Measurements from ENCODE around the gene SETBP1. TPM values are rescaled to one million over a fixed set of nuclear protein-coding genes. Genes with fewer than 3 reads are reported as not detected.

Gene SETBP1
- total and polyA plus RNA-seq, 5 experiments from 2014 or later, result 0.16 to 1.6 (median 1.6) TPM; not detected in 2

GRCh38 chr18:44897816-44898215 lies 217.1 kb downstream of the SETBP1 start:
- DNase-seq (no peak), ATAC-seq (no peak)
- peaks cover 0 to 20% (median 5%) of the 10 kb centered on the region in 4 donors for H3K4me1 Mint-ChIP-seq
- H3K27ac Mint-ChIP-seq, result no peak overlapping the region
- no peak overlapping the region for H3K4me3 Mint-ChIP-seq
- POLR2A ChIA-PET, result no interaction called here
- no peaks in the 10 kb centered on the region for H3K9me3 Mint-ChIP-seq
- H3K36me3 Mint-ChIP-seq, result no peaks in the 10 kb centered on the region
- H3K27me3 Mint-ChIP-seq, result peaks cover 0 to 9% (median 1%) of the 10 kb centered on the region in 5 donors

- Mint-ChIP-seq H3K36me3 (no peaks in the 10 kb centered on the region), H3K4me1 (peaks cover 0 to 14% (median 5%) of the 10 kb centered on the region in 4 donors), H3K27me3 (peaks cover 0 to 9% (median 1%) of the 10 kb centered on the region in 5 donors), H3K27ac (no peak overlapping the region), H3K4me3 (no peak overlapping the region), H3K9me3 (no peaks in the 10 kb centered on the region)
- DNase-seq (no peak), ATAC-seq (no peak)
- POLR2A ChIA-PET, result no interaction called here
Observed at GRCh38 chr18:44898498-44898897, 217.8 kb downstream of the SETBP1 start.

- DNase-seq (no peak), ATAC-seq (no peak)
- Mint-ChIP-seq H3K4me1 (peaks cover 0 to 4% (median 3%) of the 10 kb centered on the region in 4 donors), H3K27me3 (peaks cover 0 to 9% (median 1%) of the 10 kb centered on the region in 5 donors), H3K36me3 (no peaks in the 10 kb centered on the region), H3K9me3 (peaks cover 0 to 3% (median 0%) of the 10 kb centered on the region in 9 donors), H3K4me3 (no peak overlapping the region), H3K27ac (no peak overlapping the region)
- POLR2A ChIA-PET, result no interaction called here
Observed at GRCh38 chr18:44899832-44900231, 219.1 kb downstream of the SETBP1 start.

- peaks cover 0 to 9% (median 1%) of the 10 kb centered on the region in 5 donors for H3K27me3 Mint-ChIP-seq
- no peak overlapping the region for H3K27ac Mint-ChIP-seq
- DNase-seq (no peak), ATAC-seq (no peak)
- POLR2A ChIA-PET, result no interaction called here
- no peaks in the 10 kb centered on the region for H3K36me3 Mint-ChIP-seq
- peaks cover 0 to 2% (median 0%) of the 10 kb centered on the region in 4 donors for H3K4me1 Mint-ChIP-seq
- peaks cover 0 to 5% (median 0%) of the 10 kb centered on the region in 9 donors for H3K9me3 Mint-ChIP-seq
- no peak overlapping the region for H3K4me3 Mint-ChIP-seq
Observed at GRCh38 chr18:44900627-44901026, 219.9 kb downstream of the SETBP1 start.

GRCh38 chr18:44901283-44901682 lies 220.6 kb downstream of the SETBP1 start:
- Mint-ChIP-seq H3K4me3 (no peak overlapping the region), H3K27me3 (peaks cover 0 to 9% (median 1%) of the 10 kb centered on the region in 5 donors), H3K9me3 (peaks cover 0 to 5% (median 0%) of the 10 kb centered on the region in 9 donors), H3K27ac (no peak overlapping the region), H3K4me1 (peaks cover 0 to 2% (median 0%) of the 10 kb centered on the region in 4 donors), H3K36me3 (no peaks in the 10 kb centered on the region)
- ATAC-seq, result no peak
- no peak for DNase-seq
- POLR2A ChIA-PET, result no interaction called here

- Mint-ChIP-seq H3K36me3 (no peaks in the 10 kb centered on the region), H3K4me3 (no peak overlapping the region), H3K27ac (no peak overlapping the region), H3K9me3 (peaks cover 0 to 5% (median 0%) of the 10 kb centered on the region in 9 donors), H3K4me1 (peaks cover 0 to 2% (median 0%) of the 10 kb centered on the region in 4 donors), H3K27me3 (peaks cover 0 to 9% (median 1%) of the 10 kb centered on the region in 5 donors)
- POLR2A ChIA-PET, result no interaction called here
- DNase-seq (no peak), ATAC-seq (no peak)
Observed at GRCh38 chr18:44903327-44903726, 222.6 kb downstream of the SETBP1 start.

- ATAC-seq (no peak), DNase-seq (no peak)
- no peak overlapping the region for H3K4me3 Mint-ChIP-seq
- POLR2A ChIA-PET, result no interaction called here
- no peaks in the 10 kb centered on the region for H3K36me3 Mint-ChIP-seq
- peaks cover 0 to 8% (median under 1%) of the 10 kb centered on the region in 4 donors for H3K4me1 Mint-ChIP-seq
- H3K27me3 Mint-ChIP-seq, result peaks cover 0 to 9% (median 2%) of the 10 kb centered on the region in 5 donors
- H3K9me3 Mint-ChIP-seq, result peaks cover 0 to 5% (median 0%) of the 10 kb centered on the region in 9 donors
- no peak overlapping the region for H3K27ac Mint-ChIP-seq
Observed at GRCh38 chr18:44904768-44905167, 224.1 kb downstream of the SETBP1 start.

- POLR2A ChIA-PET, result no interaction called here
- H3K4me1 Mint-ChIP-seq, result peaks cover 2 to 29% (median 4%) of the 10 kb centered on the region in 4 donors
- ATAC-seq (no peak), DNase-seq (no peak)
- no peak overlapping the region for H3K4me3 Mint-ChIP-seq
- H3K9me3 Mint-ChIP-seq, result peaks cover 0 to 5% (median 0%) of the 10 kb centered on the region in 9 donors
- no peak overlapping the region for H3K27ac Mint-ChIP-seq
- peaks cover 2 to 28% (median 7%) of the 10 kb centered on the region in 5 donors for H3K27me3 Mint-ChIP-seq
- H3K36me3 Mint-ChIP-seq, result no peaks in the 10 kb centered on the region
Observed at GRCh38 chr18:44909191-44909719, 228.6 kb downstream of the SETBP1 start.

GRCh38 chr18:44911260-44911659 lies 230.6 kb downstream of the SETBP1 start:
- ATAC-seq, result no peak
- no peak overlapping the region for H3K27ac Mint-ChIP-seq
- H3K36me3 Mint-ChIP-seq, result no peaks in the 10 kb centered on the region
- peaks cover 0 to 29% (median 4%) of the 10 kb centered on the region in 4 donors for H3K4me1 Mint-ChIP-seq
- no peak overlapping the region for H3K4me3 Mint-ChIP-seq
- peaks cover 2 to 31% (median 9%) of the 10 kb centered on the region in 5 donors for H3K27me3 Mint-ChIP-seq
- H3K9me3 Mint-ChIP-seq, result no peaks in the 10 kb centered on the region
- DNase-seq, result no peak
- POLR2A ChIA-PET, result no interaction called here

GRCh38 chr18:44911773-44912172 lies 231.1 kb downstream of the SETBP1 start:
- H3K27me3 Mint-ChIP-seq, result peaks cover 2 to 31% (median 9%) of the 10 kb centered on the region in 5 donors

GRCh38 chr18:44912740-44913478 lies 232.2 kb downstream of the SETBP1 start:
- H3K36me3 Mint-ChIP-seq, result no peaks in the 10 kb centered on the region
- no peak for DNase-seq
- H3K27ac Mint-ChIP-seq, result no peak overlapping the region
- H3K4me1 Mint-ChIP-seq, result peaks cover 0 to 29% (median 4%) of the 10 kb centered on the region in 4 donors
- peaks cover 2 to 31% (median 9%) of the 10 kb centered on the region in 5 donors for H3K27me3 Mint-ChIP-seq
- no peak for ATAC-seq
- POLR2A ChIA-PET, result no interaction called here
- H3K9me3 Mint-ChIP-seq, result no peaks in the 10 kb centered on the region
- no peak overlapping the region for H3K4me3 Mint-ChIP-seq

More at GRCh38 chr18:44911773-44912172, 231.1 kb downstream of the SETBP1 start:
- POLR2A ChIA-PET, result no interaction called here
- no peak overlapping the region for H3K4me3 Mint-ChIP-seq
- H3K4me1 Mint-ChIP-seq, result peaks cover 0 to 29% (median 4%) of the 10 kb centered on the region in 4 donors
- no peaks in the 10 kb centered on the region for H3K9me3 Mint-ChIP-seq
- no peak for ATAC-seq
- no peak for DNase-seq
- H3K36me3 Mint-ChIP-seq, result no peaks in the 10 kb centered on the region
- H3K27ac Mint-ChIP-seq, result no peak overlapping the region

GRCh38 chr18:44914028-44914427 lies 233.3 kb downstream of the SETBP1 start:
- H3K27me3 Mint-ChIP-seq, result peaks cover 0 to 31% (median 7%) of the 10 kb centered on the region in 5 donors
- no peaks in the 10 kb centered on the region for H3K9me3 Mint-ChIP-seq
- H3K27ac Mint-ChIP-seq, result no peak overlapping the region
- H3K4me3 Mint-ChIP-seq, result no peak overlapping the region
- ATAC-seq (no peak), DNase-seq (no peak)
- POLR2A ChIA-PET, result no interaction called here
- H3K36me3 Mint-ChIP-seq, result no peaks in the 10 kb centered on the region
- H3K4me1 Mint-ChIP-seq, result peaks cover 0 to 26% (median 4%) of the 10 kb centered on the region in 4 donors

- POLR2A ChIA-PET, result no interaction called here
- no peaks in the 10 kb centered on the region for H3K36me3 Mint-ChIP-seq
- H3K9me3 Mint-ChIP-seq, result no peaks in the 10 kb centered on the region
- peaks cover 0 to 17% (median 4%) of the 10 kb centered on the region in 4 donors for H3K4me1 Mint-ChIP-seq
- H3K27me3 Mint-ChIP-seq, result peaks cover 0 to 31% (median 7%) of the 10 kb centered on the region in 5 donors
- DNase-seq (no peak), ATAC-seq (no peak)
- H3K4me3 Mint-ChIP-seq, result no peak overlapping the region
- H3K27ac Mint-ChIP-seq, result no peak overlapping the region
Observed at GRCh38 chr18:44915213-44915612, 234.5 kb downstream of the SETBP1 start.
